AG04450 (cell line): ENCODE results near the gene ANO9. TPM values are rescaled to one million over a fixed set of nuclear protein-coding genes. Genes with fewer than 3 reads are reported as not detected.

ENCODE experiments used
- CTCF ChIA-PET: fragments of 300-600, 350-600 bp; formaldehyde crosslinking; extraction: SDS; loops from one replicate; lab custom pipeline; 2022; ENCODE audit warnings: antibody characterized with exemption, inconsistent platforms; lab: Charles Lee
- POLR2A ChIA-PET: fragments of 350-600 bp; formaldehyde crosslinking; extraction: SDS; loops from one replicate; lab custom pipeline; 2021; ENCODE audit warnings: antibody characterized with exemption, inconsistent platforms; lab: Yijun Ruan, JAX
- DNase-seq: peaks from one replicate; pipeline ENCODE4 v3.0.0-alpha.2; 2011; ENCODE audit warnings: low read depth, low spot score
- H3K27ac ChIP-seq: one replicate; pipeline ENCODE4 v1.5.1; 2012; ENCODE audit warnings: low read depth, low read length, control low read depth
- H3K27me3 ChIP-seq: one replicate; pipeline ENCODE4 v1.6.0; 2012; ENCODE audit warnings: low read length; ENCODE audit not compliant: control insufficient read depth, insufficient read depth
- H3K4me3 ChIP-seq: 2 replicates; pipeline ENCODE4 v1.5.1; 2011; ENCODE audit warnings: mild to moderate bottlenecking, low read depth, low read length, control low read depth
- H3K9me3 ChIP-seq: 2 replicates; pipeline ENCODE4 v1.5.1; 2012; ENCODE audit warnings: low read length; ENCODE audit not compliant: control insufficient read depth, insufficient read depth
- CTCF ChIP-seq: IDR thresholded peaks from 2 replicates; pipeline ENCODE4 v1.5.1; 2011; ENCODE audit warnings: low read depth, low read length, control low read depth, inconsistent platforms
- polyA plus RNA-seq: library from polyadenylated mRNA; depleted of rRNA; stranded (reverse); fragments of >200 nt; gene quantifications from 2 replicates; pipeline ENCODE4 v1.2.3, GENCODE V29; 2011

Gene ANO9
- polyA plus RNA-seq, 1 experiment = 0.10 TPM

- DNase-seq = no peak
- no peak overlapping the region for H3K4me3 ChIP-seq
- ChIA-PET POLR2A (no interaction called here), CTCF (no interaction called here)
- H3K9me3 ChIP-seq = peaks cover 32% of the 10 kb centered on the region; the same call in 1 of the 2 replicates
- TF ChIP-seq CTCF = no peak
- H3K27ac ChIP-seq = no peak overlapping the region
- no peaks in the 10 kb centered on the region for H3K27me3 ChIP-seq
Observed at GRCh38 chr11:377174-377865, 64.5 kb downstream of the ANO9 start.

DNA sequence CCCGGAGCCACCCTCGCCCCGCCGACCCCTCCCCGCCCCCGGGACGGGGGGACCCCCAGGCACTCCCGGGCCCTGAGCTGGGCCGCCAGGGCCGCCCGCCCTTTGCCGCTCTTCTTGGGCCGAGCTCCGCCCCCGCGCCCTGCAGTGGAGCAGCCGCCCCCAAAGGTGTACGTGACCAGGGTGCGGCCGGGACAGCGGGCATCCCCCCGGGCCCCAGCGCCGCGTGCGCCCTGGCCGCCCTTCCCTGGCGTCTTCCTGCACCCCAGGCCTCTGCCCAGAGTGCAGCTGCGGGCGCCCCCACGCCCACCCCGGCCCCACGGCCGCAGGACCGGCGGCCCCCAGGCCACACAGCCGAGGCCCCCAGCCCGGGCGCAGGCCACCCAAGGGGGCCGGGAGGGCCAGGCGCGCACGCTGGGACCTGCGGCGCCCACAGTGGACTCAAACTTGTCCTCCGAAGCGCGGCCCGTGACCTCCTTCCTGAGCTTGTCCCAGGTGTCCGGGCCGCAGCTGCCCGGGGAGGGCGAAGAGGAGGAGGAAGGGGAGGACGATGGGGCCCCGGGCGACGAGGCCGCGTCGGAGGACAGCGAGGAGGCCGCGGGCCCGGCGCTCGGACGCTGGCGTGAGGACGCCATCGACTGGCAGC is 65.2 kb downstream of the ANO9 start:
- Histone ChIP-seq H3K9me3 (peaks cover 32% of the 10 kb centered on the region; the same call in 1 of the 2 replicates), H3K27me3 (no peaks in the 10 kb centered on the region), H3K4me3 (no peak overlapping the region), H3K27ac (no peak overlapping the region)
- CTCF ChIA-PET = interaction anchor here (0.6 kb wide), 1 partner anchor 352 kb away, joined by 3 read pairs; no protein-coding TSS in a partner anchor
- no peak for TF ChIP-seq CTCF
- no peak for DNase-seq
- POLR2A ChIA-PET = no interaction called here

DNA sequence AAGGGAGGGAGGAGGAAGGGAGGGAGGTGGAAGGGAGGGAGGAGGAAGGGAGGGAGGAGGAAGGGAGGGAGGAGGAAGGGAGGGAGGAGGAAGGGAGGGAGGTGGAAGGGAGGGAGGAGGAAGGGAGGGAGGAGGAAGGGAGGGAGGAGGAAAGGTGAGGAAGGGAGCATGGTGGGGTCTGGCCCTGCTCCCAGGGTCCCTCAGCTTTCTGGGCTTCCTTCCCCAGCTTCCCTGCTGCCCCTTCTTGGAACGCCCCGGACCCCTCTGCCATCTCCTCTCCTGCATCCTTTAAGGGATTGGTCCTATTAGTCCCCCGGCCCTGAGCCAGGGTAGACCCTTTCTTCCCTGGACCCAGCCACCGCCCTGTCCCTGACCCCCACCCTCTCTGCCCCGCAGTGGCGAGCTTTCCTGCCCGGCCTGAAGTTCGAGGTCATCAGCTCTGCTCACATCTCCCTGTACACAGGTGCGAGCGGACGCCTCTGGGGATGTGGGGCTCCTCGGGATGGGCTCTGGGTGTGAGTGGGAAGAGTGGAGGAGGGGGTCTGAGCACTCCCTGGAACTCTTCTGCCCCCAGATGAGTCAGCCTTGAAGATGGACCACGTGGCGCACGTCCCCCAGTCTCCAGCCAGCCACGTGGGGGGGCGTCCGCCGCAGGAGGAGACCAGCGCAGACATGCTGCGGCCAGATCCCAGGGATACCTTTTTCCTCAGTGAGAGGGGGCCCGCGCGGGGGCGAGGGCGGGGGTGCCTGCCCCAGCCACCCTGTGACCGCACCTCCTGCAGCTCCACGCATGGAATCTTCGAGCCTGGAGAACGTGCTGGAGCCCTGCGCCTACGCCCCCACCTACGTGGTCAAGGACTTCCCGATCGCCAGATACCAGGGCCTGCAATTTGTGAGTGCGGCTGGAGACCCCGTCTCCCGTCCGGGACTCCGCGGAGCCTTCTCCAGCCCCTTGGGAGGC is 66.5 kb downstream of the ANO9 start:
- no peaks in the 10 kb centered on the region for H3K27me3 ChIP-seq
- POLR2A ChIA-PET = no interaction called here
- no peak for TF ChIP-seq CTCF
- no peak overlapping the region for H3K27ac ChIP-seq
- no peak overlapping the region for H3K4me3 ChIP-seq
- DNase-seq = no peak
- H3K9me3 ChIP-seq = peaks cover 29% of the 10 kb centered on the region; the same call in 1 of the 2 replicates
- CTCF ChIA-PET = no interaction called here

DNA sequence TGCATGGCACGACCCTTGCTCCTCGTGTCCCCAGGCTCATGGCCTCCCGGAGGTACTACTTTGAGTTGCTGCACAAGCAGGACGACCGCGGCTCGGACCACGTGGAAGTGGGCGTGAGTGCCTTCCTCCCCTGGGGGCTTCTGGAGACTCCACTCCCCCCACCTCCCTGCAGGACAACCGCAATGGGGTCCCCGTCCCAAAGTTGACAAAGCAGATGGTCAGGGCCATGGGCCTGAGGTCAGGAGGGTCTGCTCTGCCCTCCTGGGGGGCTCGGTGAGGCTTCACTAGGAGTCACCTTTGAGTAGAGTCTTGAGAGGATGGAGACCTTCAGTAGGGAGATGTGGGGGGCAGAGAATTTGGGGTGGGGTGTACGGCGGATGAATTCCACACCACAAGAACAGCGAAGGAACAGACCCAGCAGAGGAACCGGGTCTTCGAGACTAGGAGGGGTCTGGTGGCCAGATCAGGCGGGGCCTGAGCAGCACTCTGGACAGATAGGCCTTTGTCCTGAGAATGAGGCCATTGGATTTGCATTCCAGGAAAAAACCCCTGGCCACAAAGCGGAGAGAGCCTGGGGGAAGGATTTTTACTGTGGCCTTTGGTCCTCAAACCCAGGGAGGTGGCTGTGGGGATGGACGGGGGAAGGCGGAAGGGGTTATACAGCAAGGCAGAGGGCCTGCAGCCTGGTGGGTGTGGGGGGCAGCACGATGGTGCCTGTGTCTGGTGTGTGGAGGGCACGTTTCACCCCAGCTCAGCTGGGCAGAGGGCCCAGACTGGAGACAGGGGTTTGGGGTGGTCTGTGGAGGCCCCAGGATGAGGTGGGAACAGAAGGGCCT is 67.9 kb downstream of the ANO9 start:
- H3K27me3 ChIP-seq = peaks cover 4% of the 10 kb centered on the region
- no peak overlapping the region for H3K4me3 ChIP-seq
- peaks cover 16% of the 10 kb centered on the region; the same call in 1 of the 2 replicates for H3K9me3 ChIP-seq
- ChIA-PET CTCF (no interaction called here), POLR2A (no interaction called here)
- TF ChIP-seq CTCF = no peak
- H3K27ac ChIP-seq = no peak overlapping the region
- no peak for DNase-seq
